HG03469 (cell line): Measurements from ENCODE around the gene CNTNAP5.

Source experiments
- ATAC-seq: cut with Tn5 transposase; IDR thresholded peaks from one replicate; pipeline ENCODE4 v1.9.1; 2021; ENCODE audit warnings: mild to moderate bottlenecking, moderate library complexity, moderate number of reproducible peaks; ENCODE audit not compliant: unreplicated experiment

Gene CNTNAP5

DNA sequence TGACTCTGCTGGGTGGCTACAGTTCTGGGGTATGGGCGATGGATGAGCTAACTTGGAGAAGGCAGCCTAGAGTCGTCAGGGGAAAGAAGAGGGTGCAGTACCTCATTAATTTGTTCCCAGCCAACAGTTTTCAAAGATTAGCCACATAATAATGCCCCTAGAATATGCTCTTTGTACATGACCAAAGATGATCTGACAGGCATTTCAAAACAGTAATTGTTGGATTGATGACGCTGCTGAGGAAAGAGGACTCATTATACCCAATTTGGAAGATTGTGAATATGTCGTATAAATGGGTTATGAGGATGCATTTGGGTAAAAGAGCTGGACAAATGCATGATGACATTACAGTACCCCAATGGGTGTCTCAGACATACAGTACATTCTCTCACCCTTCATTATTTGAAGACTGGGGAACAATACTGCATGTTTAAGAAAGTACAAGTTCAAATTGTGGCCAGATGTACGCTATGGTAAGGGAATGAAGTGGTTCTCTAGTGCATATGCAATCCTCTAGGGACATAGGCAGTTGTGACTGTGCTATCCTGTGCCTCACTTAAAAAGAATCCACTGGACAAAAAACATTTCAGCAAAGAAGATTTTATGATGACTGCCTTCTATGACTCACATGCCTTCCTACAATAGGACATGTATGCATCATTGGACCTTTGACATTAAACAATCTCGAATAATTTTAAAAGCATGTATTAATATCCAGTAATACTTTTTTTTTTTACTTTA is 233.2 kb downstream of the CNTNAP5 start:
- ATAC-seq: no peak

DNA sequence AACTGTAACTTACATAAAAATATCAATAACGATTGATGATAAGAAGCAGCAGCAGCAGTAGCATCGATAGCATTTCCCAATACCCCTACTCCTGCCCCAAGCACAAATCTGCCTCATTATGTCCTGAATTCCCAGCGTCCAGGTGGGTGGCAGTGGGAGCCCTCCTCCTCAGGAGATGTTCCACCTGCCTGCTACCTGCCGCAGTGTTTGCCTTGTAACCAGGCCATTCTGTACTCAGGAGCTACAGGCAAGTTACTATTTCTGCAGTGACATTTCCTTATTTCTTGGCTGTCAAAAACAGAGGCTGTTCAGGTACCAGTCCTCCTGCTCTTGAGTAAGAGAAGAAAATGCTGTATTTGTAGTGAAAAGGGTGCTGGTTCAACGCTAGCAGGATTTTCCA is 236.4 kb downstream of the CNTNAP5 start:
- no peak for ATAC-seq

DNA sequence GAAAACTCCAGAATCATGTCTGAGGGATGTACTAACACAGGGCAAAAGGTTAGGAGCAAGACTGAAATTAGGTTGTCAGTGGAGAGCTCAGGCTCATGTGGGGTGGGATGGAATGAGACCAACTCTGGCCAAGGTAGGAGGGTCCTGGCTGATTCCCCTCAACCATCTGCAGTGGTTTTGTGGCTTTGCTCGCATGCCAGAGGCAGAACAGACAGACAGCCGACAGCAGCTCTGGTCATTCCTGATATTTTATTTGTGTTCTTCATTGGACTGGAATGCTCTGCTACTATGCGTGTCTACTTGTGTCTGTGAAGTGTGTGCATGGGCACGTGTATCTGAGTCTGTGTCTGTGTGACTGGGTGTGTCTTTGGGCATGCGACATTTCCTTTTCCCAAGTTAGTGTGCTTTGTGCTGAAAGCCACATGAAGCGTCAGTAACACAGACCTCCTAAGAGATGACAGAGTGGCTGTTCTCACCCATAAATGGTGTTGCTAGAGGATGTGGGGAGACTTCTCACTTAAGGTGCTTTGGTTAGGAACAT is 239.5 kb downstream of the CNTNAP5 start:
- no peak for ATAC-seq

DNA sequence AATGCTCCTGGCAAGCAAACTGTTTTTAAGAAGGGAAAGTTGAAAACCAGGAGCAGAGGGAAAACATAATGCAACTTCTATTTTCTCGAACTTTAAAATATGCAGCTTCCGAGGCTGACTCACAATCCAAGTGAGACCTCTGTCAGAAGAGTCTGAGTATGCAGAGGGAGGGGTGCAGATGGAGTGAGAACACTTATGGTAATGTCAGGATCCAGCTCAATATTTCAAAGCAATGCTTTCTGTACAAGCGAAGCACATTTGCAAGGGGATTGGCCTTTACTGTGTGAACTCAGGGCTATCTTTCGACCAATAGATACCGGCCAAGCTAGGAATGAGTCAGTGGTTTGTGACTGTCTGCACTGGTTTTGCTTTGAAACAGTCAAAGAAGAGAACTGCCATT is 242.7 kb downstream of the CNTNAP5 start:
- ATAC-seq: no peak

DNA sequence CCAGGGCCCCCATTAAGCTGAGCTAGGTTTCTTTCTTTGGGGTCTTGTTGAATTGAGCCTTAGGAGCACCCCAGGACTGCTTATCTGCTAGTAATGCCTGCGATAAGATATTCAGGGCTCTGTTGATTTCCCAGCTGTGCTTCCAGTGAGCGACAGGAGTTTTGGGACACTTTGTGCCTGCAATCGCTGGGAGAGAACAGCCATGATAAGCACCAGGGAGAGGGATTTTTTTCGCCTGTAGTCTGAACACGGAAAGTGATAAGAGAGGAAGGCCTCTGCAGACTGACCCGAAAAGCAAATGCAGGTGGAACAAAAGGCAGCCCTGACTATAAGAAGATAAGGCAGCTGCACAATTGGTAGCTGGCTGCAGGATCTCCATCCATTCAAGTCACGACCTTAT is 244.3 kb downstream of the CNTNAP5 start:
- no peak for ATAC-seq

DNA sequence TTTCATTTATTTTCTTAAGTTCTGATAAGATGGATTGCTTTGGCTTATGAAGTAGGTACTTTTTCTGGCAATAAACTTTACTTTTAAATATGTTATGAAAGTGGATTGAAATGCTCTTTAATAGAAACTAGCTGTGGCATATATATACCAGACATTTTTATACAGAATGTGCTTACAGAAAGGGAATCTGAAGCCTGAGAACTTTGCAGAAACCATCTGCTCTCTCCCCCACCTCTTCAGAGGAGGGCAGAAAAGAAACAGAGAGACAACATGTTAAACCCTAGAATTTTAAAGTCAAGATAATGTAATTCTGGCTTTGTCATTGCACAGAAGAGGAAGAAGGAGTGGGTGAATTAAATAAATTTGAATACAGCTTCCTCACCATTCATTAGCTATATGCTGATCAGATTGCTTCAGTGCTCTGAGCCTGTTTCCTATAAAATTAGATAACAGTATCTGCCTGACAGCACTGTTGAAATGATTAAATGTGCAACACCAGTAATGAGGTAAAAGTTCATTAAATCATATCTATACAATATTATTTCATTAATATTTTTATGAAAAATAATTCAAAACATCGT is 247.3 kb downstream of the CNTNAP5 start:
- no peak for ATAC-seq

DNA sequence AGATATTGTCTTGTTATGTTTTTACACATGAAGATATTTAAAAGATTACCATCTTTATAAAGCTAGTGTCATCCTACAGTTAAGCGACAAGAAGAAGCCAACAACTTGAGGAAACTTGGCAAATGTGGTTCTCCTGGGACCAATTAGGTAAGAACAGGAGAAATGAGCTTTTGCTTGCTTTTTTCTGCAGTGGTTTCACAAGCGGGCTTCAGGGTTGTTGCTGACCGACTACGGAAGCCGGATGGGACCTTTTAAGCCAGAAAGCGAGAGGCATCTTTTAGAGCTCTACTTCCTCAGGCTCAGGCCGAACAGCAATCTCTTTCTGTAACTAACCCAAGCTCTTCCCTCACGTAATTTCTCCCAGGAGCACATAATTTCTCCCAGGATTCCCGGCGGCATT is 256.5 kb downstream of the CNTNAP5 start:
- no peak for ATAC-seq

DNA sequence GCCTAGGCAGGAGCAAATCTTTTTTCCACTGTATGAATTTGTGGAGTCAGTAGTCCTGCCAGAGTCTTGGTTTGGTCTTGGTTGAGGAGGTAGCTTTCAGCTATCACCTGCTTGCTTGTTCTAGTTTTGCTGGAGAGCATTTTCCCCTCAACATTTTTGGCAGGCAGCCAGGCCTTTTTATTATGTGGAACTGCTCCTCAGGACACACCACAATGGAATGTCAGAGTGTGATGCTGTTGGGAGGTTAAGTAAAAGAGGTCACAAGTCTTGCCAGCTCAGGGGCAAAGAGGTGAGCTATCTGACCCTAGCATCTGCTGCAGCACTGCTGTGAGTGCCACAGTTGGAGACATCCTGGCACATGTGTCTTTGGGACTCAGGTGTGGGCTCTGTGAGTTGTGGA is 258.0 kb downstream of the CNTNAP5 start:
- ATAC-seq: no peak

DNA sequence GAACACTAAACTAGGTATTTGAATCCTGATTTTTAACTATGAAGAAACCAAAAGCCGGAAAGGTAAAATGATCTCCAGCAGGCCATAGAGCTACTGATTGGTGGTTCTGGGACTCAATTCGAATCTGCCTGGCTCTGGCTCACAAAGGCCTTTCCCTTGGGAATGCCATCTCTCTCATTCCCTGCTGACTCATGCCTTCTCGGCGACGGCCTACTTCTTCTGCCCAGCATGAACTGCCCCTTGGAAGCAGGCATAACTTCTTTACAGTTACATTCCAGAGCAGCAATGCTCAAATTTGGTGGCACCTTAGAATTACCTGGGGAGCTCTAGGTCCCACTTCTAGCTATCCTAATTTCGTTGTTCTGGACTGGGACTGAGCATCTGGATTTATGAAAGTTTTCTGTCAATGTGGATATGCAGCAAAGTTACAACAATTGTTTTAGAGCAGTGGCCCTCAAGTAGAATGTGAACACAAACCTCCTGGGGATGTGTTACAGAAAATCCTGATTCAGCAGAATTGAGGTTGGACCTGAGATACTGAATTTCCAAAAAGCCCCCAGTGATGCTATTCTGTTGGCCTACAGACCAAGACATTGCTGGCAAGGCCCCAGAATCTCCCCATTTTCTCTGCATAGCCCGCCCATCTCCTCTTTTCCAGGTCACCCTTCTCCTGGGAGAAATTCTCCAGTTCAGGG is 261.1 kb downstream of the CNTNAP5 start:
- no peak for ATAC-seq

DNA sequence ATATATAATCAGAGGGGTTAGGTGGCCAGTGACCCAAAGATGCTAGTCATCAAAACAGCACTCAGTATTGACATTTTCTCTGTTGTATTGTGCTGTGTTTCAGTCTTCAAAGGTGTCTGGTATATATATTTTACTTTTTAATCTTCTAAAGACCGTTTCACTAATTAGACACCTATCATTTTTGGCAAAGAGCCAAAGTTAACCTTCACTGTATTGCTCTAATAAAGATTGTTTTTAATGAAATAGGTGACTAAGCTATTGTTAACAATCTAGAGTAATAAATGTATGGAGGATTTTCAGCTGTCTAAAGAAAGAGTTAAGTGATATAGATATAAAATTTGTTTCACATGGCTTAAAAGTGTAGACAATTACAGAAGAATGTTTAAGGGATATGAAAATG is 264.0 kb downstream of the CNTNAP5 start:
- no peak for ATAC-seq

DNA sequence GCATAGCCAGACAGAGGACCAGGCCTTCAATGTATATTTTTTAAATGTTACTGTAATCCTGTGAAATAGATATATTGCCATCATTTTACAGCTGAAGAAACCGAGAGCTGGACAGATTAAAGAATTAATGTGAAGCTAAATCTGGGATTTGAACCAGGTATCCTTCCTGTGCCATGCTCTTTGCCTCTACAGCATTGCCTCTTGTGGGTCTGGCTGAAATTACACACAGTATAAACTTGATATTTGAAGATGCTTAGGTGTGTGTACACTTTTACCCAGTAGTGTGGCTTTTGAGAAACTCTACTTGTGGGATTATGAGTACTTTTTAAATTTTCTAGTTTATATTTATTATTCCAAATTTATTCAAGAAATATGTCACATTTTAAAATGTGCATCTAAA is 264.5 kb downstream of the CNTNAP5 start:
- ATAC-seq: no peak

DNA sequence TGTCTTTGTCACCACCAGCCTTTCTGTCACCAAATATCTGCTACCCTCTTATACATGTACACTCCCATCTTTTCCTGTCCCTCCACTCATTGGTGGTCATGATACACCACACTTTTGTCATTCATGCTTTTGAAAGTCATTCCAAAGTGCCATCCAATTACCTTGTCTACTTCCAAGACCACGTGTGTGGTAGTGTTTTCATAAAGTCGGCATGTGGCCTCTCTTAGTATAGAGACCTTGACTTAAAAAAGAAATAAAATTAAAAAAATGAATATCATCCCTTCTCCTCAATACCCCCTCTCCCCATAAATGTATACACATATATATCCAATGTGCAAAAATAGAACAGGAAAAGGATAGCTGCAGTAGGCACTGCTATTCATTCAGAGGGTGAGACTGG is 271.4 kb downstream of the CNTNAP5 start:
- no peak for ATAC-seq

DNA sequence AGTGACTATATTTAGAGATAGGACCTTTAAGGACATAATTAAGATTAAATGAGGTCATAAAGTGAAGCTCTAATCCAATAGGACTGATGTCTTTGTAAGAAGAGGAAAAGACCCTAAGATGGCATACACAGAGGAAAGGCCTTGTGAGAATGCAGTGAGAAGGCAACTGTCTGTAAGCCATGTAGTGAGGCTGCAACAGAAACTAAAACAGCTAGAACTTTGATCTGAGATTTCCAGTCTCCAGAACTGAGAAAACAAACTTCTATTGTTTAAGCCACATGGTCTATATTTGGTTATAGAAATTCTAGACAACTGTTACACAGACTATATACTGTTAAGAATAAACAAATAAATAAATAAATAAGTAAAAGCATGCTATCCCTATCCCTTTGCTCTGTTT is 276.8 kb downstream of the CNTNAP5 start:
- ATAC-seq: no peak

DNA sequence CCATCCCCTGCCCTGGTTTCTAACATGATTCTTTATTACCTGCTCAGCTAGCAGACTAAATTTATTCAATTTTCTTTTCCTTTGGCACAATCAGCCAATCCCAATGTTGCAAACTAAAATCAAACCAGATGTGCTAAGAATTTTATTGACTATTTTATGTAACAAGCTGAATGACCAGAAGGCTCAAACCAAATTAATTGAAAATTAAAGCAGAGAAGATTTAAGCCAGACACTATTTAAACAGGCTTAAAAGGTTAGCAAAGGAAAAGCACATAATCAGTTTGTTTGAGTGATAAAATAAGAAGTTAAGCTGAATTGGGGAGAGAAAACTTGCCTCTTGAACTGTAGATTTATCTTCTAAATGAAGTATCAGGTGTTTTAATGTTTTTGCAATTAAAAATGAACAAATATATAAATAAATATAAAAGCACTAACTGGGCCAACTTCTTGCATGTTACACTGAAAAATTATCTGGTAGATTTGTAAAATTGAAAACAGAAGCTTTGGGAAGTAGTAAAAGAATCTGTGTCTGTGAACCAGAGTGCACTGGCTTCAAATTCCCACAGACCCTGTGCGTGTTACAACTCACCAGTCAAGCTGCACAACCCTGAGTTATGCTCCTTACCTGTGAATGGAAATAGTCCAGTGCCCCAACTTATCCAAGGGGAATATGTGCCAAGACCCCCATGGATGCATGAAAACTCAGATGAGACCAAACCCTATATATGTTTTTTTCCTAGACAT is 283.4 kb downstream of the CNTNAP5 start:
- no peak for ATAC-seq

DNA sequence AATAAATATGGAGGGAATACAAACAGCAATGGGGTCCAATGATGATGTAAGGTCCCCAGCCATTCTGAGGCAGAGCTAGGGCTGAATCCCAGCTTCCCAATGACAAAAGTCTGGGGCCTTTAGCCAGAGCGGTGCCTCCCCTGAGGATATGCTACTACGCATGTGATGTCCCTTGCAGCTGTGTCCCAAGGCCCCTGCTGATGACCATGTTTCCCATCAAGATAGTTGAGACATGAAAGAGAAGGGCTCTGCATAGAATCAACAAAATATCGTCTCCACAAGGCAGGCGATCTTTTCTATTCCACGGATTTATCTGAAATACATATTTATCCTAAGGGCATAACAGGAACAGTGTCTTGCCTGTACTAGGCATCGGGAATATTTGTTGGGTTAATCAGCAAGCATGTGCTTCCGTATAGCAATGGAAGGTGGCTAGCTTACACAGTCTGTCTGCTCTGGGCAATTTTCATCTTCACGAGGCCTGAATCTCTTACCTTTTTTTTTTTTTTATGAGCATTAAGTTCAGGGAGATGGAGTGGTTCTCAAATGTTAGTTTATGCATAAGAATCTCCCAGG is 284.6 kb downstream of the CNTNAP5 start:
- ATAC-seq: no peak

DNA sequence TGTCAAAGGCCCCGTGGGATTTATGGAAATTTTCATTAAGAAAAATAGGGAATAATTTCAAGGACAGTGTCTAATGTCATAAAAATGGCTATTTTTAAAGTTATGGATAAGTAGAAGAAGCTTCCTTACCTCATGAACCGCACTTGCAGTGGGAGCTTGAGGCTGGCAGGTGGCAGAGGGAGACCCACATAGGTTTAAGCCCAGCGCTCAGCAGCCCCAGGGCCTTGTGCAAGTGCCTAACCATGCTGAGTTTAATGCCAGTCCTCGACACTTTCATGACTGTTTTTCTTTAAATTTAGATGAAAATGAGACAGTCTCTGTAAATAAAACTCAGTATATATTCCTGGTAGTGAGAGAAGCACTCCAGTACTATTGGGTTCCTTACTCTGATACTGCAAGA is 285.6 kb downstream of the CNTNAP5 start:
- ATAC-seq: no peak

DNA sequence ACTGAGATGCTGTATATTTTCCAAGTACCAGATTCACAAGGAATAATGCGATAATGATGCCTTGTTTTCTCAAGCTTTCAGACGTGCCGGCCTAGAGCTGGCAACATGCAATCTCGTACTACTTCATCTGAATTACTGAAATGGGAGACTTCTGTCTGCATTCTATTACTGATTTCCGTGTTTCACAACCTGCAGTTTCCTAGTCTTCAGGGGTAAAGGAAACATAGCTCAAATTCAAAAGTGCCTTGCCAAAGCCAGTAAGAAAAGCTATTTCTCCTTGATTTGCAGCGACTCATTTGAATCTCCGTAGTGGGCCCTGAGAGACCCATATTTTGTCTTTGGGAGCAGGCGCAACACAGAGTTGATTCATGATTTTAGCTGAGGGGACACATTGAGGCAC is 289.0 kb downstream of the CNTNAP5 start:
- no peak for ATAC-seq

DNA sequence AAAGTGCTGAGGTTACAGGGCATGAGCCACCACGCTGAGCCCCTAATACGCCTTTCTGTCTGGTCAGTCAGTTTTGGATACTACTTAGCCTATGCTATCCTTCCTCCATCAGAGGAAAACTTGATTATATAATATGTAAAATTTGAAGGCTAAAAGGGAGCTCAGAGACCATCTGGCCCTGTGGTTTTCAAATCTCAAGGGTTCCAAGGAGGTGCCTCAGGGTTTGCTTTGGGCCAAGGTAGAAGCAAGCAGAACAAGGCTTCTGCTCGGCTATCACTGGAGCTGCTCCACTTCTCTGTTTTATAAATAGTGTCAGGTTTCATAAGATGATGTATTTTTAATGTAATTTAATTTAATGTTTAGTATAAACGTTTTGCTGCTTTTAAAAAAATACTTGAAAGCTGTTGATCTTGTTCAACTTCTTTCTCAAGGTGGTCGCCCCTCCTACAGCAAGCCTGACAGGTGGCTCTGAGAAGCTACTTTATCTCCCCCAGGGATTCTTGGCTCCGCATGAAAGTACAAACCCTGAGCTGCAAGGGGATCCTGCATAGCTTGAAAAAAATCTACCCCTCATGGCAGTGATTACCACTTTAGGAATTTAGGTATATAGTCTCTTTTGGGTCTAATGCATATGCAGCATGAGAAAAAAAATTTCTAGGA is 290.3 kb downstream of the CNTNAP5 start:
- no peak for ATAC-seq

DNA sequence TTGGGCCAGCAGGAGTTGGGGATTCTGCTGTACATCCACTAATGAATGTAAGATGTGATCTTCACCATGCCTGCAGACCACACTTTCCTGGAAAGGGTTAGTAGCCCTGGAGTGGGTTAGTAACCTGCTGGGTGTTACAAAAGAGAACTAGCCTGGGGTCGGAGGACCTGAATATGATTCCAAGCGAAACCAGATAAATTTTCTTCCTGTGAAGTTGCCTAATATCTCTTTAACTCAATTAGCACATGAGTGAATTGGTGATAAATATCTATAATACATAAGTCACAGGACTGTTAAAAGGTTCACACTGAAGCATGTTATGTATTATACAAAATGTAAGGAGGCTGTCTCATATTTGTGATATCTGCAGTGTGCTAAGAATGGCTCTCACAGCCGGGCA is 291.0 kb downstream of the CNTNAP5 start:
- no peak for ATAC-seq

DNA sequence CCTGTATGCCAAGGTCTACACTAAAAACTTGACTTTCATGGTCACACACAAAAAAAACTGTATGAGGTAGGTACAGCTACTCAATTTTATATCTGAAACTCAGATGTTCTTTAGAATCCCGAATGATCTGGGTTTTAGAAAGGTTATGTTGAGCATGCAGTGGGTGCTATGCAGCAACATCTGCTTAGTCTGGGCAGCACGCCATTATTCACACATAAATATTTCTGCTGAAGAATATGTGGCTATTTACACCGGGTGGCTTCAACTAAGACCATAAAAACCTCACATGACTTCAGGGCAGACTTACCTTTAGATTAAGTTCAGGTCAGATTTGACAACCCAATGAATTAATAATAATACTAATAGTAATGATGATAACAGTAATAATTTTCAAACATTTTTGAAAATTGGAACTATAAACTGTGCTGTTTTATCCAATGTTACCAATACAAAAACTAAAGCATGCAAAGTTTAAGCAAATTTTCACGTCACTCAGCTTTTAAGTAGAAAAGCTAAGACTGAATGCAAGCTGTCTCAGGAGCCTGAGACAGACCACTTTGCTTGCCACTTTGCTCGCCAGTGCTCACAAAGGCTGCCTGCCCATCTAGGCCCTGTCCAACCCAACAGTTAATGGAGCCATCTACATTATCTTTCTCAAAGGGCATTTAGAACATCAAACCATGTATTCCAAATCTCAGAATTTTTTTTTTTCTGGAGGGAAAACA is 292.0 kb downstream of the CNTNAP5 start:
- ATAC-seq: no peak
